Heart right ventricle (tissue), 16 donors: ENCODE data around the gene DCHS1. TPM values are rescaled to one million over a fixed set of nuclear protein-coding genes. Genes with fewer than 3 reads are reported as not detected.
A peak's percentile ranks its signal among the peaks of the same experiment; 100 is the strongest.

ENCODE experiments used
- ATAC-seq, 8 donors: fragments of 200-7000 bp; cut with Tn5 transposase; one replicate each; pipeline ENCODE4 v1.9.1; 2020; ENCODE audit warnings: mild to moderate bottlenecking in 8 of 8, moderate library complexity in 8 of 8, moderate number of reproducible peaks in 1 of 8
- DNase-seq, 2 donors: peaks; one replicate each; pipeline ENCODE4 v3.0.0-alpha.2; 2020
- H3K27ac ChIP-seq, 10 donors: fragments of 200-600 bp; sonication (generic) in 2 of 10; one replicate each; pipeline versions ENCODE4 v1.5.0 to v1.8.0; 2020 to 2022; ENCODE audit warnings: mild to moderate bottlenecking in 3 of 10
- H3K27me3 ChIP-seq, 7 donors: fragments of 200-600 bp; one replicate each; pipeline ENCODE4 v1.8.0; 2021 to 2022; ENCODE audit warnings: mild to moderate bottlenecking in 2 of 7
- H3K36me3 ChIP-seq, 9 donors: fragments of 200-600 bp; sonication (generic) in 1 of 9; one replicate each; pipeline versions ENCODE4 v1.5.0 to v1.8.0; 2020 to 2022; ENCODE audit warnings: mild to moderate bottlenecking in 2 of 9
- H3K4me1 ChIP-seq, 9 donors: fragments of 200-600 bp; sonication (generic) in 1 of 9; one replicate each; pipeline versions ENCODE4 v1.5.0 to v1.8.0; 2020 to 2022; ENCODE audit warnings: mild to moderate bottlenecking in 4 of 9
- H3K4me3 ChIP-seq, 10 donors: fragments of 200-600 bp; sonication (generic) in 2 of 10; one replicate each; pipeline versions ENCODE4 v1.5.0 to v1.8.0; 2020 to 2022; ENCODE audit warnings: mild to moderate bottlenecking in 7 of 10, moderate library complexity in 2 of 10
- H3K9me3 ChIP-seq, 11 donors: fragments of 200-600 bp in 10 of 11; sonication (generic) in 2 of 11; one replicate each; pipeline versions ENCODE4 v1.5.0 to v1.8.0; 2013 to 2022; ENCODE audit warnings: mild to moderate bottlenecking in 2 of 11, control low read depth in 1 of 11, moderate library complexity in 1 of 11
- CTCF ChIP-seq, 9 donors: fragments of 200-600 bp; sonication (generic) in 2 of 9; IDR thresholded peaks; one replicate each; pipeline versions ENCODE4 v1.5.0 to v1.8.0; 2021 to 2022; ENCODE audit warnings: antibody characterized with exemption in 9 of 9, mild to moderate bottlenecking in 5 of 9, moderate library complexity in 1 of 9
- WGBS, 2 donors: extraction: QIAGEN DNeasy Blood & Tissue Kit; methylation state at CpG; one replicate each; pipeline ENCODE4 v1.1.7; 2013; ENCODE audit warnings: inconsistent platforms in 1 of 2; 5-methylcytosine and 5-hydroxymethylcytosine counted together
- intact Hi-C, 10 donors: fragments of 100-400 bp; cut with DNase I; formaldehyde crosslinking; loops; one replicate each; pipeline versions ENCODE4 v1.11.1 to v1.14.2; 2022
- polyA plus RNA-seq, 2 donors: library from polyadenylated mRNA; stranded (reverse); fragments of 200-250 nt; gene quantifications; one replicate each; pipeline ENCODE4 v1.2.3, GENCODE V29; 2013
- total RNA-seq, 10 donors: library from RNA; stranded (reverse); fragmentation: NEBNext Ultra II Directional in 3 of 10; extraction: Animal tissue kit (Norgen Biotek cat#: 25700) in 3 of 10; gene quantifications; one replicate each; pipeline versions ENCODE4 v1.2.1 to v1.2.4, GENCODE V29; 2021 to 2023
- donor health status: Arrhythmogenic right ventricular cardiomyopathy.
- donor health status: ischemic (EF 13 %, LVEDD 7.1; RV severe dilation, severe dysfunction).
- donor health status: healthy with polysubstance abuse.
- donor health status: DM: no; HTN: yes; CAD: no.
- donor health status: DM: no; HTN: no; CAD: no.
- donor health status: ischemic (EF 25% LVEDD 6.9; RV normal size, moderate dysfunction).
- donor health status: ischemic (EF 25% LVEDD 5.7; RV mildly dilated, moderate dysfunction).
- donor health status: healthy.
- donor health status: DM: yes; HTN: yes; CAD: no.
- donor health status: Ischemic cardiomyopathy.
- donor health status: ischemic (EF 35%, LVEDD 5.7; RV mildly dilated, moderate dysfunction).
- donor health status: nonischemic (EF 11% LVEDD 7.7; RV severe dilation, severe dysfunction).
- donor health status: DM: yes; HTN: yes; CAD: no.
- donor health status: PGD.
- donor health status: ischemic (EF 29% LVEDD 5.4; RV normal size, mild dysfunction).
- donor health status: nonischemic (EF 23%, LVEDD 6.1; RV moderate dilation, normal function).

Gene DCHS1
- total and polyA plus RNA-seq, 12 donors: 4.1 to 12.4 (median 8.2) TPM

GRCh38 chr11:6646576-6646917, 9.1 kb downstream of the DCHS1 start:
- peak; percentile 56 to 80 (median 76) for ATAC-seq
- peak overlapping the region in 5 of 10 donors; percentile 5 to 26 (median 18) for H3K4me3 ChIP-seq
- peak in 1 of 2 donors; percentile 78 for DNase-seq
- H3K27ac ChIP-seq: peak overlapping the region; percentile 37 to 94 (median 86)
- intact Hi-C loops: no loop called here
- H3K27me3 ChIP-seq: peaks cover 0 to 2% (median 0%) of the 10 kb centered on the region in 7 donors
- H3K4me1 ChIP-seq: peaks cover 7 to 84% (median 39%) of the 10 kb centered on the region in 9 donors
- no peaks in the 10 kb centered on the region for H3K9me3 ChIP-seq
- peaks cover 0 to 12% (median 0%) of the 10 kb centered on the region in 9 donors for H3K36me3 ChIP-seq
- 33 to 44% methylated on average over 3 of the region's 3 CpGs for WGBS, 2 donors
- no peak for TF ChIP-seq CTCF (IDR thresholded peaks at IDR 0.05)

- peak; percentile 78 to 86 (median 80) for ATAC-seq
- Histone ChIP-seq H3K36me3 (peaks cover 0 to 17% (median 0%) of the 10 kb centered on the region in 9 donors), H3K9me3 (no peaks in the 10 kb centered on the region), H3K4me3 (peak overlapping the region in 5 of 10 donors; percentile 5 to 26 (median 12)), H3K27me3 (no peaks in the 10 kb centered on the region), H3K27ac (peak overlapping the region; percentile 37 to 94 (median 86)), H3K4me1 (peaks cover 7 to 83% (median 39%) of the 10 kb centered on the region in 9 donors)
- no peak for TF ChIP-seq CTCF (IDR thresholded peaks at IDR 0.05)
- intact Hi-C loops: no loop called here
- peak; percentile 83 to 87 for DNase-seq
- 28 to 35% methylated on average over 12 of the region's 12 CpGs for WGBS, 2 donors
Observed at GRCh38 chr11:6646071-6646470, 9.5 kb downstream of the DCHS1 start.

GRCh38 chr11:6642957-6643356, 12.7 kb downstream of the DCHS1 start:
- WGBS, 2 donors: 86 to 90% methylated on average over 7 of the region's 7 CpGs
- DNase-seq: no peak
- intact Hi-C loops: no loop called here
- no peak overlapping the region for H3K27ac ChIP-seq
- no peak for ATAC-seq
- peaks cover 0 to 38% (median 0%) of the 10 kb centered on the region in 9 donors for H3K36me3 ChIP-seq
- no peak overlapping the region for H3K4me3 ChIP-seq
- H3K4me1 ChIP-seq: peaks cover 9 to 82% (median 45%) of the 10 kb centered on the region in 9 donors
- H3K27me3 ChIP-seq: no peaks in the 10 kb centered on the region
- TF ChIP-seq CTCF (IDR thresholded peaks at IDR 0.05): no peak
- no peaks in the 10 kb centered on the region for H3K9me3 ChIP-seq

GRCh38 chr11:6640985-6641701, 14.5 kb downstream of the DCHS1 start:
- intact Hi-C loops: no loop called here
- Histone ChIP-seq H3K4me1 (peaks cover 6 to 82% (median 45%) of the 10 kb centered on the region in 9 donors), H3K36me3 (peaks cover 0 to 38% (median 0%) of the 10 kb centered on the region in 9 donors), H3K27me3 (no peaks in the 10 kb centered on the region), H3K27ac (no peak overlapping the region), H3K9me3 (no peaks in the 10 kb centered on the region), H3K4me3 (no peak overlapping the region)
- TF ChIP-seq CTCF (IDR thresholded peaks at IDR 0.05): no peak
- ATAC-seq: no peak
- 96% methylated on average over 26 of the region's 26 CpGs for WGBS, 2 donors
- no peak for DNase-seq
